IMR-90 (cell line): Measurements from ENCODE around the gene GNA14.

ENCODE experiments used
- CEBPB ChIP-seq: IDR thresholded peaks from 2 replicates; pipeline ENCODE4 v1.6.1; 2012; ENCODE audit warnings: low read depth, low read length, improper control_type of control experiment
- POLR2A ChIP-seq: IDR thresholded peaks from 2 replicates; pipeline ENCODE4 v1.6.1; 2012; ENCODE audit warnings: mild to moderate bottlenecking, low read depth, low read length
- TF ChIP-seq, protein P1 (sequence below): conservative IDR thresholded peaks from 2 replicates; pipeline ENCODE4 v1.5.1; 2012; ENCODE audit warnings: mild to moderate bottlenecking, low read depth, low read length, improper control_type of control experiment
- TF ChIP-seq, protein P2 (sequence below): fragments of 150-350 bp; IDR thresholded peaks from 2 replicates; pipeline ENCODE4 v1.6.1; 2016; ENCODE audit warnings: low read depth, mild to moderate bottlenecking, low read length, moderate library complexity, borderline replicate concordance
- TF ChIP-seq, protein P3 (sequence below): fragments of 150-350 bp; IDR thresholded peaks from 2 replicates; pipeline ENCODE4 v1.6.1; 2017; ENCODE audit warnings: mild to moderate bottlenecking, antibody characterized with exemption, low read length, low read depth

DNA sequence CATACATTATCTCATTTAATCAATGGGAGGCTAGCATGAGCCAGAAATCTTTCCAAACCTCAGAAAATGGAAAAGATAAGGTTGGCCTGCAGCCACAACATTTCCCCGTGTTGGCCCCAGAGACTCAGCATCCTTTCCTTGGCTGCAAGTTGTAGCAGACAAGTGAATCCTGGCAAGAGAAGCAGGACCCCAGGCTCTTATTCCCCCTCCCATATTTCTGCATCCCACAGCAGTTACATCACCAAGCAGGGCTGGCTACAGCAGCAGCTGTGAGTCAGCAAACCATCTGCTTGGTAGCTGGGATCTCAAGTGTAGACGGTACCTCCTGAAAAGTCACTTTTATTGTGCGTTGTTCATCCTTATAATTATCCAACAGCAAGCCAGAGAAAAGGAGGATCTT lies 212.4 kb downstream of the GNA14 start:
- TF ChIP-seq POLR2A (no peak), CEBPB (0 out of 2 replicates have a peak, but pooled peaks have one; percentile 38)
- TF ChIP-seq, protein P1, sequence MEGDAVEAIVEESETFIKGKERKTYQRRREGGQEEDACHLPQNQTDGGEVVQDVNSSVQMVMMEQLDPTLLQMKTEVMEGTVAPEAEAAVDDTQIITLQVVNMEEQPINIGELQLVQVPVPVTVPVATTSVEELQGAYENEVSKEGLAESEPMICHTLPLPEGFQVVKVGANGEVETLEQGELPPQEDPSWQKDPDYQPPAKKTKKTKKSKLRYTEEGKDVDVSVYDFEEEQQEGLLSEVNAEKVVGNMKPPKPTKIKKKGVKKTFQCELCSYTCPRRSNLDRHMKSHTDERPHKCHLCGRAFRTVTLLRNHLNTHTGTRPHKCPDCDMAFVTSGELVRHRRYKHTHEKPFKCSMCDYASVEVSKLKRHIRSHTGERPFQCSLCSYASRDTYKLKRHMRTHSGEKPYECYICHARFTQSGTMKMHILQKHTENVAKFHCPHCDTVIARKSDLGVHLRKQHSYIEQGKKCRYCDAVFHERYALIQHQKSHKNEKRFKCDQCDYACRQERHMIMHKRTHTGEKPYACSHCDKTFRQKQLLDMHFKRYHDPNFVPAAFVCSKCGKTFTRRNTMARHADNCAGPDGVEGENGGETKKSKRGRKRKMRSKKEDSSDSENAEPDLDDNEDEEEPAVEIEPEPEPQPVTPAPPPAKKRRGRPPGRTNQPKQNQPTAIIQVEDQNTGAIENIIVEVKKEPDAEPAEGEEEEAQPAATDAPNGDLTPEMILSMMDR: no peak
- TF ChIP-seq, protein P2, sequence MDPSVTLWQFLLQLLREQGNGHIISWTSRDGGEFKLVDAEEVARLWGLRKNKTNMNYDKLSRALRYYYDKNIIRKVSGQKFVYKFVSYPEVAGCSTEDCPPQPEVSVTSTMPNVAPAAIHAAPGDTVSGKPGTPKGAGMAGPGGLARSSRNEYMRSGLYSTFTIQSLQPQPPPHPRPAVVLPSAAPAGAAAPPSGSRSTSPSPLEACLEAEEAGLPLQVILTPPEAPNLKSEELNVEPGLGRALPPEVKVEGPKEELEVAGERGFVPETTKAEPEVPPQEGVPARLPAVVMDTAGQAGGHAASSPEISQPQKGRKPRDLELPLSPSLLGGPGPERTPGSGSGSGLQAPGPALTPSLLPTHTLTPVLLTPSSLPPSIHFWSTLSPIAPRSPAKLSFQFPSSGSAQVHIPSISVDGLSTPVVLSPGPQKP: no peak
- TF ChIP-seq, protein P3, sequence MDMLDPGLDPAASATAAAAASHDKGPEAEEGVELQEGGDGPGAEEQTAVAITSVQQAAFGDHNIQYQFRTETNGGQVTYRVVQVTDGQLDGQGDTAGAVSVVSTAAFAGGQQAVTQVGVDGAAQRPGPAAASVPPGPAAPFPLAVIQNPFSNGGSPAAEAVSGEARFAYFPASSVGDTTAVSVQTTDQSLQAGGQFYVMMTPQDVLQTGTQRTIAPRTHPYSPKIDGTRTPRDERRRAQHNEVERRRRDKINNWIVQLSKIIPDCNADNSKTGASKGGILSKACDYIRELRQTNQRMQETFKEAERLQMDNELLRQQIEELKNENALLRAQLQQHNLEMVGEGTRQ: no peak
